NCI-H82 (cell line): ENCODE measurements around the gene VPS39.

ENCODE experiments used
- DNase-seq: peaks from one replicate; lab custom pipeline; 2025; lab: John Stamatoyannopoulos, UW

VPS39 gene

DNA sequence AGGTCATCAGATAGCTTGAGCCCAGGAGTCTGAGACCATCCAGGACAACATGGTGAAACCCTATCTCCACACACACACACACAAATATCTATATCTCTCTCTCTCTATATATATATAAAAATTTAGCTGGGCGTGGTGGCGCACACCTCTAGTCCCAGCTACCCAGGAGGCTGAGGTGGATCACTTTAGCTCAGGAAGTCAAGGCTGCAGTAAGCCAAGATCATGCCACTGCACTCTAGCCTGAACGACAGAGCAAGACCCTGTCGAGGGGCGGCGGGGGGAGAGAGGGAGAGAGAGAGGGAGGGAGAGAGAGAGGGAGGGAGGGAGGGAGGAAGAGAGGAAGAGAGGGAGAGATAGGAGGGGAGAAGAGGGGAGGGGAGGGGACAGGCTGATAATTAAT lies 79.6 kb downstream of the VPS39 start:
- no peak for DNase-seq

DNA sequence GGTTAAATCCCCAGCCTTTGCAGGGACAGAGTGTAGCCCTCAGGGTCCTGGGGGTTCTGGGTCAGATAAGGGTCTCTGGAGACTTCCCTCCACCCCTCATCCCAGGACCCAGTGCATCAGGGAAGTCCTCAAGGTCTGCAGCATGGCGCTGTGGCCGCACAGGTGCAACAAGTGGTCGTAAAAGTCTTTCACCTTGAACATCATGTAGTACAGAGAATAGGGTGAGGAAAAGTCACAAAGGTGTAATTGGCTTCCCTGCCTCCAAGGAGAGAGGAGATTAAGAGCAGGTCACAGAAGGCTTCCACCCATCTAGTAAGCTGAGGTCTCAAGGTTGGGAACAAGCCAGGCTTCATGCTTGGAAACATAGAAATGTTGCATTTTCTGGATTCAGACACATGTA lies 84.6 kb downstream of the VPS39 start:
- DNase-seq, result no peak

DNA sequence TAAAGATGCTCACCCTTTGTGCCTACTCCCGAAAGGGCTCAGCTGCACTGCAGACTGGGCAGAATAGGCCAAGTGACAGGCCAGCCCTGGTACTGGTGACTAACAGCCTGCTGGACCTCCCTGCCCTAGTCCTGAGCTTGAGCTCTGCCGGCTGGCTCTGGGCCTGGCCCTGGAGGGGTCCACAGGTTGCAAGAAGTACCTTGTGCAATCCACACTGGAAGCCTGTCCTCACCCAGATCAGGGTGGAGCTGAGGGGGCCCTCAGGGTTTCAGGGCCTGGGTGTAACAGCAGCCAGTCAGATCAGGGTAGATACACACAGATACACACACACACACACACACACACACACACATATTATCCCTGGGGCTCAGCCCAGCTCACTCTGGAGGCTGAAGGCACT lies 86.4 kb downstream of the VPS39 start:
- no peak for DNase-seq

DNA sequence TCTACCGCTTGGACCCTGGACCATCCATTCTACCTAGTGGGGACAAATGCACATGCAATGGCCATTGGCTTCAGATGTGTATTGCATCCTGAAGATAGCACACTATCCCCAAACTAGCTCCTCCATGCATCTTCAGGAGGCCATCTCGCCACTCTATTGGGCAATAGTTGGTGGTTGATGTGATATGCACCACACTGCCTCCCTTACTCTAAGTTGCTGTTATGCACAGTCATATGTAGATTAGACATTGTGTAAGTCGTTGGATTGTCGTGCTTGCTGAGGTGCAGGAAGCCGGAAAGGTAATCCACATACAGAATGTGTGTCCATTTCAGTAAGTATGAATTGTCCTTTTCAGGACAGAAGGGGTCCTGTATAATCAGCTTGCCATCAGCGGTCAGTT lies 87.1 kb downstream of the VPS39 start:
- DNase-seq, result no peak

DNA sequence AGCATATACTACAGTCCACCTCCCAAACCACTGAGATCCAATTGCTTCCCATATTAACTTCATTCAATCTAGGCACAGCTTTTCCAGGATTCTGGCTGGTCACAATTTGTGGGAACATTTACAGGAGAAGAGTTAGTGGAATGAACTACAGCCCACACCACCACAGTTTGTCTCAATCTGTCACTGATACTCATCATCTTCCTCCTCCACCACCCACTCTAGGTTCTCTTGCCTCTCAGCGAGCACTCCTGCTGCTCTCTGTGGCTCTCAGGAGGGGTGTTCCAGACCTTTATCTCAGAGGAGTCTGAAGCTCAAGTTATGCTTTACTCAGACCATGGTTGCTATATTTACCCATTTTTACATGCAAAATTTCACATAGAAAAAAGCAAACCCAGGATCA lies 87.8 kb downstream of the VPS39 start:
- DNase-seq, result no peak

DNA sequence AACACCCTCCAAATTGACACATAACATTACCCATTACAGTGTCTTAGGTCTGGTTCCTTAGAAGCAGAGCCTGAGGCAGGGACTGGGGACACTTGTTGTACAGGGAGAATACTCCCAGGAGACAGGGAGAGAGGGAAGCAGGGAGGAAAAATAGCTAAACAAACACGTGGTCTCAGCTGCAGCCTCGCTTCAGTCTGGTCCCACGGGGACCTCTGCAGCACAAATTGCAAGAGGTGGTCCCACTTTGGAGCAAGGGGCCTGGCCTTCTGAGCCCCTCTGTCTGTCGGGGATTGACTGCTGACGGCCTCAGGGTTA lies 88.7 kb downstream of the VPS39 start:
- no peak for DNase-seq

DNA sequence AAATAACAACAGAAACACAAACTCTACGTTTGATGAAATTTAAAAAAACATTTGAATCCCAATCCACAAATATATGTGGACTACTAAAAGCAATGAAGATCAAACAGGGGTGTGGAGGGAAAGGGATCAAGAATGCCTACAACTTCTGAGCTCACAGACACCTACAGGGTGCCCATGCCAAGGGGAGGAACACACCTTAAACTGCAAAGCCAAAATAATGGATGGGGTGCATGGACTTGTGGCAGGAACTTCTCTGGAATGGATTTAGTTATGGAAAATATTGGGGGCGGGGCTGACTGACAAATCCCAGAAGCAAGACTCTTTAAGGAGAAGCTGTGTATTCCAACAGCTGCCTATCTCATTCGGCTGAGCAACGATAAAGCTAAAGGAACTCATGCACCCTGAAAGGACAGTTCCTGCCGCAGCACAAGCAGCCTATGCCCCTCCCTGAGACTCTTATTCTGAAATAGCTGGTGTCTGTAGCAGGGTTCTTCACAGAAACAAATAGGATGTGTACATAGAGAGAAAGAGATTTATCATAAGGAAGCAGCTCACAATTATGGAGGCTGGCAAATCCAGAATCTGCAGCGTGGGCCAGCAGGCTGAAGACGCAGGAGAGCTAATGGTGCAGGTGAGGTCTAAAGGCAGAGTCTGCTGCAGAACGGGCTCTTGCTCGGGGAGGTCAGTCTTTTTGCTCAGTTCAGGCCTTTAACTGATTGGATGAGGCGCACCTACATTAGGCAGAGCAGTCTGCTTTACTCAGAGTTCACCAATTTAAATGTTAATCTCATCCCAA lies 89.3 kb downstream of the VPS39 start:
- peak; percentile 43 for DNase-seq

DNA sequence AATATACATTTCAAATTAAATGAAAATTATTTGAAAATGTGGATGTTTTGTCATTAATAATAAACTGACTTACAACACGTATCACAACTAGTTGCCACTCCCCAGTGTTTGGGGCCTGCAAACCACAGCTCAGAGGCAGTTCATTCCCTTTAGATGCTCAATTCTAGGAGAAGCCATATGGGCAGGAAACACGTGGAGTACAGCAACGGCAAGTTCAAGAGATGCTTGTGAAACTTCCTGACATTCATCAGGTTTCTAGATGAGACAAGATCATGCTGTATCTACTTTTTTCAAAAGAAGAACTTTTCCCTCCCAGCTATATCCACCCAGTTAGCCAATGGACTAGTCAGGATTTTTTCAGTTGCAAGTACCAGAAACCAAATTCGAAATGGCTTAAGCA lies 96.2 kb downstream of the VPS39 start:
- DNase-seq, result no peak

DNA sequence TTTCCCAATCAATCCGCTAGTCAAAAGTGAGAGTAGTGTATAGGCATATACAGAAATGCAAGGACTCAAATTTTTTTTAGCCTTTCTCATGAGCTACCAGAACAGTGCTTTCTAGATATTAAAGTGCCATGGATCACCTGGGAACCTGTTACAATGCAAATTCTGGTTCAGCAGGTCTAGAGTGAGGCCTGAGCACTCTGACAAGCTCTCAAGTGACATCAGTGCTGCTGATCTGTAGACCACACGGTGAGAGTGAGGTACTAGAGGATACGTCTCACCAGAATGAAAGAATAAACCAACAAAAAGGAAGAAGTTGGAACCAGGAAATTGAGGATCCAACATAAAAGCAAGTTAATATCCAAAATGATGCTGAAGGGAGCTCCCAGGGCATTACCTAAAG lies 97.7 kb downstream of the VPS39 start:
- no peak for DNase-seq

DNA sequence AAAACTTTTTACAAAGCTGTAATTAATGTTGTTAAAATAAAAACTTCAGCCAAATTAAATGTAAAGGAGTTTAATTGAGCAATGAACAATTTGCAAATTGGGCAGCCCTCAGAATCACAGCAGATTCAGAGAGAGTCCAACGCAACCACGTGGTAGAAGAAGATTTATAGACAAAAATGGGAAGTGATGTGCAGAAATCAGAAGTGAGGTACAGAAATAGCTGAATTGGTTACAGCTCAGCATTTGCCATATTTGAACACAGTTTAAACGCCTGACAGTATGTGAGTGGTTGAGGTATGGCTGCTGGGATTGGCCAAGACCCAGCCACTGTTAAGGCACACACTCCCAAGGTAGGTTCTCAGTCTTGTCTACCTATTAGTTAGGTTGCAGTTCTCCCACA lies 99.3 kb downstream of the VPS39 start:
- no peak for DNase-seq
